Neuronal stem cell (in vitro differentiated cells): ENCODE data around the gene CPNE5.

Experiments used
- DNase-seq: peaks from one replicate; pipeline ENCODE4 v3.0.0-alpha.2; 2013; ENCODE audit warnings: low spot score
- H2AFZ ChIP-seq: one replicate; pipeline ENCODE4 v1.6.1; 2013; ENCODE audit warnings: mild to moderate bottlenecking, low read length, inconsistent platforms
- H2AK5ac ChIP-seq: 2 replicates; pipeline ENCODE4 v1.6.1; 2013; ENCODE audit warnings: low read depth, mild to moderate bottlenecking, inconsistent platforms, low read length, moderate library complexity, mixed read lengths
- H2BK120ac ChIP-seq: 2 replicates; pipeline ENCODE4 v1.6.1; 2013; ENCODE audit warnings: low read depth, mild to moderate bottlenecking, inconsistent platforms, low read length, moderate library complexity, mixed read lengths
- H2BK12ac ChIP-seq: one replicate; pipeline ENCODE4 v1.6.1; 2013; ENCODE audit warnings: low read length, inconsistent platforms
- H2BK15ac ChIP-seq: 2 replicates; pipeline ENCODE4 v1.6.1; 2013; ENCODE audit warnings: mild to moderate bottlenecking, low read length, inconsistent platforms, mixed read lengths
- H2BK5ac ChIP-seq: one replicate; pipeline ENCODE4 v1.6.1; 2013; ENCODE audit warnings: inconsistent platforms, mild to moderate bottlenecking, low read length, moderate library complexity
- H3K14ac ChIP-seq: one replicate; pipeline ENCODE4 v1.6.1; 2013; ENCODE audit warnings: low read length, inconsistent platforms
- H3K18ac ChIP-seq: 2 replicates; pipeline ENCODE4 v1.6.1; 2013; ENCODE audit warnings: low read length, inconsistent platforms
- H3K23ac ChIP-seq: 2 replicates; pipeline ENCODE4 v1.6.1; 2013; ENCODE audit warnings: low read depth, mild to moderate bottlenecking, mixed read lengths, low read length, inconsistent platforms; ENCODE audit not compliant: poor library complexity
- H3K27ac ChIP-seq: replicated peaks from 3 replicates; pipeline ENCODE4 v1.5.1; 2013; ENCODE audit warnings: low read length, inconsistent platforms
- H3K27me3 ChIP-seq, 3 experiments: 2 replicates each; pipeline ENCODE4 v1.6.1; 2013; ENCODE audit warnings: low read length in 3 of 3, mild to moderate bottlenecking in 2 of 3, inconsistent platforms in 1 of 3, low read depth in 1 of 3, mixed read lengths in 1 of 3, moderate library complexity in 1 of 3; ENCODE audit not compliant: control insufficient read depth in 3 of 3, insufficient read depth in 3 of 3
- H3K36me3 ChIP-seq, 2 donors: replicated peaks in 1 of 2; 2 replicates each; pipeline ENCODE4 v1.6.1; 2013; ENCODE audit warnings: low read length in 2 of 2; ENCODE audit not compliant: control insufficient read depth in 2 of 2, insufficient read depth in 2 of 2
- H3K4ac ChIP-seq: 2 replicates; pipeline ENCODE4 v1.6.1; 2013; ENCODE audit warnings: inconsistent platforms, mild to moderate bottlenecking, low read length, moderate library complexity
- H3K4me1 ChIP-seq, 2 donors: 1 replicate in 1 of 2; 2 replicates in 1 of 2; pipeline ENCODE4 v1.6.1; 2013; ENCODE audit warnings: low read length in 2 of 2, low read depth in 1 of 2; ENCODE audit not compliant: control insufficient read depth in 2 of 2, insufficient read depth in 1 of 2
- H3K4me2 ChIP-seq: one replicate; pipeline ENCODE4 v1.6.1; 2013; ENCODE audit warnings: mild to moderate bottlenecking, low read length, inconsistent platforms; ENCODE audit not compliant: insufficient read depth, poor library complexity, severe bottlenecking
- H3K4me3 ChIP-seq, 2 donors: 2 replicates each; pipeline ENCODE4 v1.5.1; 2013; ENCODE audit warnings: low read length in 2 of 2, mild to moderate bottlenecking in 2 of 2, inconsistent platforms in 1 of 2, moderate library complexity in 1 of 2
- H3K79me1 ChIP-seq: one replicate; pipeline ENCODE4 v1.6.1; 2013; ENCODE audit warnings: low read depth, mild to moderate bottlenecking, inconsistent platforms, low read length, moderate library complexity
- H3K9ac ChIP-seq: one replicate; pipeline ENCODE4 v1.6.1; 2013; ENCODE audit warnings: mild to moderate bottlenecking, low read depth, low read length, inconsistent platforms; ENCODE audit not compliant: poor library complexity
- H3K9me3 ChIP-seq, 2 donors: replicated peaks in 1 of 2; 2 replicates each; pipeline versions ENCODE3 to v1.6.1; 2013; ENCODE audit warnings: low read length in 2 of 2, mild to moderate bottlenecking in 2 of 2, inconsistent platforms in 1 of 2, low read depth in 1 of 2, mixed read lengths in 1 of 2, moderate library complexity in 1 of 2; ENCODE audit not compliant: control insufficient read depth in 2 of 2, insufficient read depth in 1 of 2
- H4K8ac ChIP-seq: one replicate; pipeline ENCODE4 v1.6.1; 2013; ENCODE audit warnings: low read depth, mild to moderate bottlenecking, inconsistent platforms, low read length, moderate library complexity
- H4K91ac ChIP-seq: one replicate; pipeline ENCODE4 v1.6.1; 2013; ENCODE audit warnings: low read length, low read depth, mild to moderate bottlenecking, inconsistent platforms; ENCODE audit not compliant: poor library complexity
- WGBS, 2 donors: extraction: QIAGEN DNeasy Blood & Tissue Kit; methylation state at CpG; one replicate each; pipeline ENCODE4 v1.1.7; 2013; ENCODE audit warnings: missing lambda C conversion rate in 2 of 2, mixed read lengths in 1 of 2; ENCODE audit not compliant: insufficient read length in 2 of 2, insufficient replicate concordance in 1 of 2; ENCODE audit errors: extremely low coverage in 2 of 2; 5-methylcytosine and 5-hydroxymethylcytosine counted together

The CPNE5 gene

GRCh38 chr6:36783603-36784375, 55.5 kb downstream of the CPNE5 start:
- DNase-seq, result no peak
- no peak overlapping the region for H4K91ac ChIP-seq
- no peaks in the 10 kb centered on the region for H3K79me1 ChIP-seq
- H3K9ac ChIP-seq, result no peak overlapping the region
- H3K4me2 ChIP-seq, result no peak overlapping the region
- H2AFZ ChIP-seq, result no peak overlapping the region
- no peak overlapping the region for H3K14ac ChIP-seq
- H2BK5ac ChIP-seq, result no peak overlapping the region
- no peak overlapping the region for H2BK120ac ChIP-seq
- H4K8ac ChIP-seq, result no peak overlapping the region
- no peak overlapping the region for H3K4me3 ChIP-seq
- no peak overlapping the region for H3K27ac ChIP-seq
- no peak overlapping the region for H3K4ac ChIP-seq
- H3K9me3 ChIP-seq, result no peaks in the 10 kb centered on the region
- H2BK12ac ChIP-seq, result no peak overlapping the region
- no peak overlapping the region for H3K23ac ChIP-seq
- peaks cover 0 to 8% of the 10 kb centered on the region in 2 donors for H3K4me1 ChIP-seq
- WGBS, 2 donors, result no CpG with 5 or more reads among the region's 5 CpGs
- no peak overlapping the region for H3K18ac ChIP-seq
- no peaks in the 10 kb centered on the region for H3K36me3 ChIP-seq
- H2BK15ac ChIP-seq, result no peak overlapping the region
- no peak overlapping the region for H2AK5ac ChIP-seq
- no peaks in the 10 kb centered on the region for H3K27me3 ChIP-seq

DNA sequence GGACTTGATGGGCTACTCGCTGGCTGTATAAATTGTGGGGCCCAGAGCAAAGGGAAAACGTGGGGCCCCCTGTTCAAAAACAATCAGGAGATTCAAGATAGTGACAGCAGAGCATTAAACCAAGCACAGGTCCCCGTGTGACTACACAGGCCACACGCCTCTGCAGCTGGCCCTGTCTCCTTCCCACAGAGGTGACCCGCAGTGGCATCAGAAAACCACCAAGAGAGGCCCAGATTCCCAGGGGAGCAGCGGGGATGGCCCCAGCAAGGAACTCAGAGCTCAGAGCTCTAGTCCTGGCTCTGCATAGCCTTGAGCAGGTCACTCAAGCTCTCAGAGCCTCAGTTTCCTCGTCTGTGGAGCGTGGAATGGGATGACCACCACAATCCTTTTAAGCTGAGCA, 57.6 kb downstream of the CPNE5 start:
- Histone ChIP-seq H3K4me2 (no peak overlapping the region), H3K9ac (no peak overlapping the region), H3K36me3 (no peaks in the 10 kb centered on the region), H2BK15ac (no peak overlapping the region), H3K18ac (no peak overlapping the region), H3K4ac (no peak overlapping the region), H2AK5ac (peak overlapping the region; percentile 36), H3K4me3 (no peak overlapping the region), H3K27me3 (peaks cover 0 to 3% (median 0%) of the 10 kb centered on the region in 3 experiments), H2BK12ac (no peak overlapping the region), H3K79me1 (no peaks in the 10 kb centered on the region), H3K14ac (no peak overlapping the region), H3K27ac (no peak overlapping the region), H2AFZ (no peak overlapping the region), H2BK5ac (no peak overlapping the region), H2BK120ac (no peak overlapping the region), H3K23ac (no peak overlapping the region), H4K8ac (no peak overlapping the region), H3K9me3 (no peaks in the 10 kb centered on the region), H4K91ac (no peak overlapping the region), H3K4me1 (peaks cover 7 to 21% of the 10 kb centered on the region in 2 donors)
- no CpG with 5 or more reads among the region's 8 CpGs for WGBS, 2 donors
- no peak for DNase-seq

DNA sequence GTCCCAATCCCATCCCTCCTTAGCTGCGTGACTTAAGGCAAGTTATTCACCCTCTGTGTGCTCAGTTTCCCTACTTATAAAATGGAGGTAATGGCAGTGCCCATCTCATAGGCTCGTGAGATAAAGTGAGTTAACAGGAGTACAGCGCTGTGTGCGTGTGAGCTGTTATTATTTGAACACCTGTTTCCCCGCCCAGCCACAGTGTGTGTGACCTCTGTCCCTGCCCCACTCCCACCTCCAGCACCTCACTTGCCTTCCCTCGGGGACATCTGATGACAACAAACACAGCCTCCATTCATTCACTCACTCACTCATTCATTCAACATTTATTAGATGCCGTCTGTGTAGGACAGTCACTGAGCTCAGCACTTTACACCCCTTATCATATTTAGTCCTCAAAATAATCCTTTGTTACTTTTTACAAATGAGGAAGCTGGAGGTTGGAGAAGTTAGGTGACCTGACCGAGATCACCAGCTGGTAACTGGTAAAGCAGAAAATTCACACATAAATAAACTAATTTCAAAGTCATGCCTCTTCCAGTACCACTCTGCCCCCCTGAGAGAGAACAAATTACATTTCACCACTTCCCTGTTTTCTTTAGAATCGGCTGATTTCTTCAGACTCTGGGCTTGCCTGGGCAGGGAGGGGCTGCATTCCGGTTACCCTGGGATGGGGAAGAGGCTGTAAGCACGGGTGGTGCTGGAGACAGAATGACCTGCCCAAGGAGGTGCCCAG, 58.6 kb downstream of the CPNE5 start:
- Histone ChIP-seq H3K18ac (peak overlapping the region; percentile 21), H3K23ac (no peak overlapping the region), H3K9ac (no peak overlapping the region), H3K14ac (no peak overlapping the region), H2BK12ac (no peak overlapping the region), H2BK15ac (no peak overlapping the region), H3K4me2 (no peak overlapping the region), H2BK120ac (no peak overlapping the region), H2AFZ (no peak overlapping the region), H3K79me1 (no peaks in the 10 kb centered on the region), H3K4me1 (peaks cover 9 to 21% of the 10 kb centered on the region in 2 donors), H3K4ac (no peak overlapping the region), H3K9me3 (no peaks in the 10 kb centered on the region), H2AK5ac (no peak overlapping the region), H4K8ac (no peak overlapping the region), H4K91ac (no peak overlapping the region), H3K27me3 (peaks cover 0 to 8% (median 0%) of the 10 kb centered on the region in 3 experiments), H3K4me3 (no peak overlapping the region), H3K27ac (no peak overlapping the region), H3K36me3 (no peaks in the 10 kb centered on the region), H2BK5ac (no peak overlapping the region)
- no peak for DNase-seq
- no CpG with 5 or more reads among the region's 11 CpGs for WGBS, 2 donors

GRCh38 chr6:36779227-36779626, 60.0 kb downstream of the CPNE5 start:
- Histone ChIP-seq H3K9me3 (no peaks in the 10 kb centered on the region), H3K4ac (no peak overlapping the region), H3K18ac (peak overlapping the region; percentile 3), H3K36me3 (no peaks in the 10 kb centered on the region), H3K79me1 (no peaks in the 10 kb centered on the region), H3K23ac (peak overlapping the region; percentile 13), H3K4me3 (no peak overlapping the region), H2BK5ac (no peak overlapping the region), H2BK12ac (no peak overlapping the region), H3K9ac (no peak overlapping the region), H3K4me1 (peaks cover 9 to 21% of the 10 kb centered on the region in 2 donors), H3K27ac (no peak overlapping the region), H2AK5ac (peak overlapping the region; percentile 87), H4K91ac (no peak overlapping the region), H2BK120ac (no peak overlapping the region), H3K14ac (no peak overlapping the region), H2AFZ (no peak overlapping the region), H3K27me3 (peaks cover 0 to 8% (median 6%) of the 10 kb centered on the region in 3 experiments), H2BK15ac (peak overlapping the region; percentile 82), H4K8ac (no peak overlapping the region), H3K4me2 (no peak overlapping the region)
- no peak for DNase-seq
- no CpG with 5 or more reads among the region's 5 CpGs for WGBS, 2 donors
